ENCODE results near the gene SCYGR1. TPM values are rescaled to one million over a fixed set of nuclear protein-coding genes. Genes with fewer than 3 reads are reported as not detected.

The SCYGR1 gene
- total RNA-seq, 4 donors from 2014 or later, result not detected

DNA sequence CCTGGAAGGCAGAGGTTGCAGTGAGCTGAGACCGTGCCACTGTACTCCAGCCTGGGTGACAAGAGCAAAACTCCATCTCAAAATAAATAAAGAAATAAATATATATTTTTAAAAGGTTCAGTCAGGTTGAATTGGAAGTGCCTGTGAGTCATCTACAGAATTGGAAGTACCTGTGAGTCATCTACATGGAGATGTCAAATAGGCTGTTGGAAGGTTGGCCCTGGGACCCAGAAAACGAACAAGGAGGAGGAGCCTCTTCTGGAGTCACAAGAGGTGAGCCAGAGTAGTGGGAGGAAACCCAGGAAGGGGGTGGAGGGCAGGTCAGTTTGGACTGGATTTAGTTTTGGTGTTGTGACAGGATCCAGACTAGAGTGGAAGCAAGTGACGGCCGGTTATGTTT lies 15.2 kb upstream of the SCYGR1 start:
- Histone ChIP-seq H3K4me1 (peaks cover 15 to 17% (median 16%) of the 10 kb centered on the region in 4 donors), H3K27me3 (peaks cover 0 to 4% (median 0%) of the 10 kb centered on the region in 4 donors), H3K27ac (replicated peaks in 1 of 4) (no peak overlapping the region), H3K9me3 (no peaks in the 10 kb centered on the region), H3K36me3 (no peaks in the 10 kb centered on the region), H3K4me3 (no peak overlapping the region)
- TF ChIP-seq POLR2AphosphoS5 (IDR thresholded peaks at IDR 0.05), result no peak
- TF ChIP-seq CTCF (IDR thresholded peaks at IDR 0.05), result no peak
- no peak for TF ChIP-seq EP300 (IDR thresholded peaks at IDR 0.05)
- no peak for TF ChIP-seq POLR2A (IDR thresholded peaks at IDR 0.05; ENCODE audit: low read depth)
- intact Hi-C loops (cut with DNase I), result loop anchor here (5.0 kb wide), 1 partner anchor 254 kb away; no protein-coding TSS in a partner anchor
- DNase-seq (ENCODE audit: extremely low spot score), result no peak
- 65% methylated on average over 4 of the region's 4 CpGs for WGBS

DNA sequence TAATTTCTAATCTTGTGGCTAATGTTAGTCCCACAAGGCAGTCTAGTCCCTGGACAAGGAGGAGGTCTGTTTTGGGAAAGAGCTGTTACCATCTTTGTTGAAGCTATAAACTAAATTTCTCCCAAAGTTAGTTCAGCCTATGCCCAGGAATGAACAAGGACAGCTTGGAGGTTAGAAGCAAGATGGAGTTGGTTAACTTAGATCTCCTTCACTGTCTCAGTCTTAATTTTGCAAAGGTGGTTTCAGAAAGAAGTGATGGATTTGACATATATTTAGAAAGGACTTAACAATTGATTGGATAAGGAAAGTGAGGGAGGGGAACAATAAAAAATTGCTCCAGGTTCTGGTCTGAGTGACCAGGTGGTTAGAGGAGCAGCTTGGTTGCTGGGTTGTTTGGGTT lies 14.6 kb upstream of the SCYGR1 start:
- no peak for DNase-seq (ENCODE audit: extremely low spot score)
- Histone ChIP-seq H3K27me3 (peaks cover 0 to 4% (median 0%) of the 10 kb centered on the region in 4 donors), H3K4me3 (no peak overlapping the region), H3K27ac (replicated peaks in 1 of 4) (no peak overlapping the region), H3K9me3 (no peaks in the 10 kb centered on the region), H3K36me3 (no peaks in the 10 kb centered on the region), H3K4me1 (peaks cover 15 to 17% (median 16%) of the 10 kb centered on the region in 4 donors)
- intact Hi-C loops (cut with DNase I), result loop anchor here (5.0 kb wide), 1 partner anchor 255 kb away; no protein-coding TSS in a partner anchor
- no peak for TF ChIP-seq CTCF (IDR thresholded peaks at IDR 0.05)

DNA sequence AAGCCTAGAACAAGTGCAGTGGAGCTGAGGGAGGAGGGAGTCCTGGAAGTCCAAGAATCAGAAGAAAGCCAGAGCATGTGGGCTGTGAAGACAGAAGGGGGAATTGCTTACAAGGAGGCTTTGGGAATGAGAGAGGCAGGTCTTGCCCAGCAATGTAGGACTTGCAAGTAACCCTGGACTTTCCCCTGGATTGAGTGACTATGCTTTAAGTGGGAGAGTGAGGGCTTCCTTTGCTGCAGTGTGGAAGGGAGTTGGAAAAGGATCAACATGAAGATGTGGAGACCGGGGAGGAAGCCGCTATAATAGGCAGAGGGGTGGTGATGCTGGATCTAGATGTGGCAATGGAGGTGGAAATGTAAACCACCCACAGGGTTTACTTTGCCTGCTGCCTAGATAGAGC lies 13.8 kb upstream of the SCYGR1 start:
- peaks cover 0 to 4% (median 0%) of the 10 kb centered on the region in 4 donors for H3K27me3 ChIP-seq
- TF ChIP-seq POLR2AphosphoS5 (IDR thresholded peaks at IDR 0.05), result no peak
- no peak for TF ChIP-seq CTCF (IDR thresholded peaks at IDR 0.05)
- no peak for TF ChIP-seq POLR2A (IDR thresholded peaks at IDR 0.05; ENCODE audit: low read depth)
- no peak for TF ChIP-seq EP300 (IDR thresholded peaks at IDR 0.05)
- no peaks in the 10 kb centered on the region for H3K36me3 ChIP-seq
- 76% methylated on average over 2 of the region's 2 CpGs for WGBS
- no peak for DNase-seq (ENCODE audit: extremely low spot score)
- H3K9me3 ChIP-seq, result no peaks in the 10 kb centered on the region
- no peak overlapping the region for H3K27ac ChIP-seq (replicated peaks in 1 of 4)
- H3K4me3 ChIP-seq, result no peak overlapping the region
- H3K4me1 ChIP-seq, result peaks cover 8 to 11% (median 10%) of the 10 kb centered on the region in 4 donors
- intact Hi-C loops (cut with DNase I), result loop anchor here (5.0 kb wide), 1 partner anchor 256 kb away; no protein-coding TSS in a partner anchor

- no peaks in the 10 kb centered on the region for H3K4me1 ChIP-seq
- H3K27ac ChIP-seq (replicated peaks in 1 of 4), result no peak overlapping the region
- WGBS, result 86% methylated on average over 4 of the region's 4 CpGs
- intact Hi-C loops (cut with DNase I), result no loop called here
- TF ChIP-seq EP300 (IDR thresholded peaks at IDR 0.05), result no peak
- TF ChIP-seq POLR2AphosphoS5 (IDR thresholded peaks at IDR 0.05), result no peak
- H3K4me3 ChIP-seq, result no peak overlapping the region
- no peak for DNase-seq (ENCODE audit: extremely low spot score)
- no peaks in the 10 kb centered on the region for H3K9me3 ChIP-seq
- peaks cover 0 to 4% (median 0%) of the 10 kb centered on the region in 4 donors for H3K27me3 ChIP-seq
- H3K36me3 ChIP-seq, result no peaks in the 10 kb centered on the region
Observed at GRCh38 chr2:227398684-227399670, 11.2 kb upstream of the SCYGR1 start.

DNA sequence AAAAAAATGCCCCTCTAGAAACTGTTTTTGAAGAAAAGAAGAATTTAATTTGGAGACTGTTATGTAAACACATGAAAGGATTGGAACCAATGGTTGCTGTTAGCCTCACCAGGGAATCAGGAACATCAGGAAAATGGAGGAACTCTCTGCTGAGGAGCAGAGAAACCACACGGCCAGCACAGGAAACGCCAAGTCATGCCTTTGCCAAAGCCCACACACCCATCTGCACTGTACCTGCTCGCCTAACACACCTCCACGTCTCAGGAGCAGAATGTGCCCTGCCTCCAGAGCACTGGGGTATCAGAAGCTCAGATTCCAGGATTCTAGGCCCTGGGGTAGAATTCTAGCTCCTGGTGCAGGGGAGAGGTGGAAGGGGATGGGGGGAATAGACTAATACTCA lies 9.8 kb upstream of the SCYGR1 start:
- Histone ChIP-seq H3K36me3 (no peaks in the 10 kb centered on the region), H3K27ac (replicated peaks in 1 of 4) (no peak overlapping the region), H3K4me3 (no peak overlapping the region), H3K27me3 (peaks cover 0 to 4% (median 0%) of the 10 kb centered on the region in 4 donors), H3K9me3 (no peaks in the 10 kb centered on the region), H3K4me1 (no peaks in the 10 kb centered on the region)
- intact Hi-C loops (cut with DNase I), result no loop called here
- DNase-seq (ENCODE audit: extremely low spot score), result no peak
- TF ChIP-seq POLR2A (IDR thresholded peaks at IDR 0.05; ENCODE audit: low read depth) (no peak), EP300 (IDR thresholded peaks at IDR 0.05) (no peak), POLR2AphosphoS5 (IDR thresholded peaks at IDR 0.05) (no peak), CTCF (IDR thresholded peaks at IDR 0.05) (no peak)
- 81% methylated on average over 4 of the region's 4 CpGs for WGBS

Measured in esophagus muscularis mucosa (tissue), 4 donors.